Esophagus muscularis mucosa (tissue), 3 donors: ENCODE measurements around the gene DUSP7.

ENCODE experiments used
- CTCF ChIP-seq, 3 experiments: fragments of 200-600 bp in 2 of 3; fragments of 450-650 bp in 1 of 3; sonication (generic) in 2 of 3; IDR thresholded peaks; one replicate each; pipeline ENCODE4 v1.5.1; 2017 to 2019; ENCODE audit warnings: antibody characterized with exemption in 3 of 3, mild to moderate bottlenecking in 2 of 3, moderate library complexity in 1 of 3
- POLR2AphosphoS5 ChIP-seq, 2 donors: sonication (generic); formaldehyde crosslinking; IDR thresholded peaks; one replicate each; pipeline ENCODE4 v1.6.1; 2017; ENCODE audit warnings: antibody characterized with exemption in 2 of 2

- TF ChIP-seq CTCF (IDR thresholded peaks at IDR 0.05) = no peak
- TF ChIP-seq POLR2AphosphoS5 (IDR thresholded peaks at IDR 0.05) = no peak
Measured at GRCh38 chr3:52090933-52091468, 34.6 kb upstream of the DUSP7 start.
